NCI-H128 (cell line): ENCODE data around the gene PEX10.

ENCODE experiments used
- DNase-seq: peaks from one replicate; lab custom pipeline; 2025; ENCODE audit not compliant: unreplicated experiment; lab: John Stamatoyannopoulos, UW

The PEX10 gene

DNA sequence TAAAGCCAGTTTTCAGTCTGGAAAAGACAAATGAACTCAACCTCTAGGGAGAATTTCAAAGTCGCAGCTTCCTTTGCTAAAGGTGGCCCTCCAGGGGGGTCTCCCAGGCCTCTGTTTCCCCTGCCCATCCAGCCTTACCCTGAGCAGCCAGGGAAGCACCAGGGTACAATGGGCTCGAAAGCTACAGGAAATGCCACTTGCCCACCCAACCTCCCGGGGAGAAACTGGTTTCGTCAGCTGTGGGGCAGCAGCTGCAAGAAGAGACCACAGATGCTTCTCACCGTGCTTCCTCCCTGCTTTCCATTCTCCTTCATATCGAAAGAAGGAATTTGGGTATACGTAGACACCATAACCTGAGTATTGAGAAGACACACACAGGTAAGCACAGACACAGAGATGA is 22.7 kb downstream of the PEX10 start:
- DNase-seq: no peak

- no peak for DNase-seq
Observed at GRCh38 chr1:2388004-2388913, 24.1 kb downstream of the PEX10 start.

DNA sequence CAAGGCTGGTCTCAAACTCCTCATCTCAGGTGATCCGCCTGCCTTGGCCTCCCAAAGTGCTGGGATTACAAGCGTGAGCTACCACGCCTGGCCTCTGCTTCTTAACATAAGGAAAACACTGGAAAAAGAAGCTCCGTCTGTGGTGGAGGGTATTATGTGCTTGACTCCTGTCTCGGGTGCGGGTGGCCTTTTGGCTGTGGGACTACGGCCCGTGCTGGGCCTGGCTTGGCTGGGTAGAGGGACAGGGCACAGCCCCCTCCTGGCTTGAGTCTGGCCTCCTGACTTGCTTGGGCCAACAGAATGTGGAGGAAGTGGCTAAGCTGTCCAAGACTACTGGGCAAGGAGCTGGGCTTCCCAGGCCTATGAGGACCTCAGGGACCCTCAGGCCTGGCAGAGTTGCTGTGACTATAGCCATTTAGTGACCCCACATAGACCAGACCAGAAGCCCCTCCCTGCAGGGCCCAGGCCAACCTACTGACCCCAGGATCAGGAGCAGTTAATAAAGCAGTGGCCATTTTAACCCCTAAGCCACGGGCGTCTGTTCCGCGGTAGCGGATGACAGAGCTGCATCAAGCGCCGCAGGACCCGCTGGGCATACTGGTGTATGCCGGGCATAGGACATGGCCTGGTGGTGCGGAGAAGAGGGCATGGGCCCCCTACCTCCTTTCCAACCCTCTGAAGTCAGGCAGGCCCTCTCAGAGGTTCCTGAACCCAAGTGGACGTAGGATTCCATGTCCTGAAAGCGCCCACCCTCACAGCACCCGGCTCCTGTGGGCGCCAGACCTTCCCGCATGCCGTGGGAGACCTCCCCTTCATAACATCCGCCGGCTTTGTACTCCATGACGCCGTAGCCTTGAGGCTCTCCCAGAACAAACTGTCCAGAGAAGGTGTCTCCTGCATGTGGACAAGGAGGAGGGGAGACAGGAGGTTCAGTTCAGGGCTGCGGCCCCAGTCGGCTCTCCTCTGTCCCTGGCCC is 25.4 kb downstream of the PEX10 start:
- no peak for DNase-seq

GRCh38 chr1:2385606-2386280 is 26.6 kb downstream of the PEX10 start:
- DNase-seq: no peak

- DNase-seq: no peak
Observed at GRCh38 chr1:2384941-2385481, 27.4 kb downstream of the PEX10 start.

DNA sequence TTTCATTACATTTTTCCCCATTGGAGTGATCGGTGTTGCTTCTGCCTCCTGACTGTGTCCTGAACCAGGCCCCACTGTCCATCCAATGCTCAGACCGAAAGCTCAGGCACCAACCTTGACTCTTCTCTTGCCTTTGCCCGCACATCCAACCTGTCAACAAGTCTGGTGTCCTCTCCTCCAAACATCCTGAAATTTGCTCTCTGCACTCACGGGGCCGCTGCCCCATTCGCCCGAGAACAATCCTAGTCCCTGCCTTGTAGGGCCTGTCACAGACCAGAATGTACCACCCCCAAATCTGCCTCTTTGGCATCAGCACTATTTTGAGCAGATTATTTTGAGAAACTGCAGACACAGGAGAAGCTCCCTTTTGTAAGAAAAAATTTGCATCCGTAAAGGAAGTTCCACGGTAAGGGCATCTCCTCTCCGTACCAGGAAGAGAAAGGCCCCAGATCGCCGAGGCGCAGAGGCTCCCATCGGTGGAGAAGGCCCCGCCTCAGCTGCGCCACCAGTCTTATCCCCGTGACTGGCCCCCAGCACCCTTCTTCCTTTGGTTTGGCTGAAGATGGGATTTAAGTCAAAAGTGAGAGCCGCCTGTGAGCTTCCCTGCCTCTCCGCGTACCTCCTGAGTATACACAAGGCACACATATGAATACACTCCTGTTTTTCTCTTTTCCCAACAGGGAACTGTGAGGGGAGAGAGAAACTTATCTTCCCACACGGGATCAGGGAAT is 28.1 kb downstream of the PEX10 start:
- no peak for DNase-seq

- DNase-seq: no peak
Observed at GRCh38 chr1:2383576-2383975, 28.8 kb downstream of the PEX10 start.

DNA sequence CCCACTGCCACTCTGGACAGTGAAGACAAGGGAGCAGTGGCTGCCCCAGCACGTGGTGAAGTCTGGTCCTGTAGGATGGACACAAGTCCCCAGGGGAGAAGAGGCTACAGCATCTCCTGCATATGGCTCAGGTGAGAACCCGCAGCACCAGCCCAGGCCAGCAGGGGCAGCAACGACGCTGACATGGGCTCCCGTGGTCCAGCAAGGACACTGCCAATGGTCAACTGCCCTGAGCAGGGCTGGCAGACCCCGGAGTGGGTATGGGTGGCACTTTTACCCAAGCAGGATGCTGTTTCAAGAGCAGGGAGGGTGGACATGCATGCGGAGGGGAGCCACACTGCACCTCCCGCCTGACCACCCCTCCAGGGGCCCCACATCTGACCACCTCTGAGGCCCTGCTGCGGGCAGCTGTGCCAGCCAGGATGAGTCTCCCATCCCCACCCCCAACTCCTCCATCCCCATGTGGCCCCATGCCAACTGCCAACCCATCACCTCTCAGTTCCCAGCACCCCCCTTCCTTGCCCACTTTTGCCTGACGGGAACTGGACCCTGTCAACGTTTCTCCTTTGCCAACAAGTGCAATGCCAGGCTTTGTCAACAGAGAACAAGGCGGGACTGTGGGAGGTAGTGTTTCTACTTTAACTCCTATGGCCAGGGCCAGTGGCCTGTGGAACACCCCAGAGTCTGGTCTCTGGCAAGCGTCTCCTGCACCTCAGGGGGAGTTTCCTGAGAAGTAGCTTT is 29.6 kb downstream of the PEX10 start:
- DNase-seq: no peak

- no peak for DNase-seq
Observed at GRCh38 chr1:2381741-2382620, 30.4 kb downstream of the PEX10 start.

DNA sequence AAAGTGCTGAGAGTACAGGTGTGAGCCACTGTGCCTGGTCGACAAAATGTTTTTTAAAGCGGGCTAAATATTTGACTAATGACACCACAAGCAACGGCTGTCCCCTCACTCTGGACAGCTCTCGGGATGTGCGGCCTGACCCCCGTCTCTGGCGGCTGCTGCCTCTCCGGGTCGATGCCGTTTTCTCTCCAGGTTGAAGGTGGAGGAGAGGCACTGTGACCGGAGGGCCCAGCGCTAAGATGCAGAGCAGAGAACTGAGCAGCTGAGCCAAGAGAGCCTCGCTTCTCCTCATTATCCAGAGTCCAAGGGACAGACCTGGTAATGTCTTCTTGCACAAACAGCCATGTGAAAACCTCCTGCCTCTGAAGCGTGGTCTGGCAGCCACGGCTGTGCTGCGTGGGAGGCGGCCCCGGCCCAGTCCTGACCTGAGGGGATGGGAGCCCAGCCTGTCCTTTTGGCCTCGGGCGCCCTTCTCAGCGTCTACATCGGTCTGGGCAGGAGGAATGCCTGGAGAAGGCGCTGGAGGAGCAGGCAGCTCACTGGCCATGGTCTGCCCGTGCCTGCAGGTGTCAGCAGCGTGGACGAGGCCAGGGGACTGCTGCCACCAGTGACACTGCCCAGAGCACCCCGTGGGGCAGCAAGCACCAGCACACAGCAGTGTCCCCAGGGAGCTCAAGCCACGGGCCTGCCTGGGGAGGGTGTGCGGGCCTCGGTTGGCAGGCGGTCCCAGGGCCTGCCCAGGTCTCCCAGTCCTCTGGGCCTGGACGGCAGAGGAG is 31.4 kb downstream of the PEX10 start:
- DNase-seq: no peak

GRCh38 chr1:2379733-2380404 is 32.5 kb downstream of the PEX10 start:
- no peak for DNase-seq

GRCh38 chr1:2378956-2379732 is 33.2 kb downstream of the PEX10 start:
- no peak for DNase-seq

GRCh38 chr1:2378441-2378851 is 33.9 kb downstream of the PEX10 start:
- no peak for DNase-seq

DNA sequence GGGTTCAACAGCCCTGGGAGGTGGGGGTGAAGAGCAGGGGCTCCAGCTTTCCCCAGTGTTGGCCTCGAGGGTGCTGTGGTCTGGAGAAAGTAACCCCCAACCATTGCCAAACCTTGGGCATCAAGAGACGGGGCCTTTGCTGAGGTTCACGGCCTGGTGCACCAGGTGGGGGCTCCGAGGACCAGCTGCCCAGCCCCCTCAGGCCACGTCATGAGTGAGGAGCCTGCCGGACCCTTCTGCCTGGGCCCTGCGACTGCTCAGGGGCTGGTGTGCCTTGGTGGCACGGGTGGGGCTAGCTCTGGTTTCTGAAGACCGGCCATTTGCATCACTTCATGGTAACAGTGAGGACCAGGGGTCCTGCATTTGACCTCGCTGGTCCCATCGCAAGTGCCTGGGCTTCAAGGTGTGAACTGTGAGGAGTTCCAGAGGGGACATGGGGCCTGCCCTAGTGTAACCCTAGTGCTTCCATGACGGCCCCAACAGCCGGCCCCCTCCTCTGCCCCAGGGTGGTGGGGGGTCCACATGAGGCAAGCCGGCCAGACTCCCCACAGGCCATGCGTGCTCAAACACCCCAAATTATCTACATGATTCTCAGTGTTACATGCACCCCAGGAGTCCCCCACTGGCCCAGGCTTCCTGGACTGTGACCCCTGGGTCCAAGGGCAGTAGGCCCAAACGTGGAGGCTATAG is 34.5 kb downstream of the PEX10 start:
- DNase-seq: no peak

DNA sequence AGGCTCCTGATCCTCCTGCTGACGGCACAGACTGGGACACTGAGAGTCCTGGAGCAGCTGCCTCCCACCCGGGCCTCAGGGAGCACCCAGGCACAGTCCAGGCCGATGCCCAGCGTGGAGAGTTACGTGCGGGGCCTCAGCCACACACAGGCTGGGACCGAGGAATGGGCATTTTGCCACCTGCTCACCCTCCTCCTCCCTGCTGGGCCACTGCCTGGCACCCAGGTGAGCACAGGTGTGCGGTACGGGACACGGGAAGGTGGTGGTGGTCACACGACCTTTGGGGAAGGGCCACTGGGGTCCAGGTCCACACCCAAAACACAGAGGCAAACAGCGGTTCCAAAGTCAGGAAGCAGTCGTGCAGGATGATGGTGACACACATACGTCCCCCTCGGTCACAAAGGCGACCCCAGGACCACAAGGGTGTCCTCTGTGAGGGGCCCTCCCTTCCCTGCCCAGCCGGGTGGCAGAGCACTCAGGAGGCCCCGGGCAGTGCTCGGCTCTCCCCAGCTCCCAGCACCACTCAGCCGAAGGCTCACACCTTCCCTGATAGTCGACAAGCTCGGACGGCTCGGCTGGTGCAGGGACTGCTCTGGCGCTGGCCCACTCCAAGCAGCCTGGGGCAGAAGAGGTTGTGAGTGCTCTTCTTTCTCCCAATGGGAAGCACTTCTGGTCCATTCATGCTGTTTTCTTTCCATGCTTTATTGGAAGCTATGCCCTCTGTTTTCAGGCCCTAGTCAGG is 35.3 kb downstream of the PEX10 start:
- no peak for DNase-seq
